Hindlimb muscle (tissue), 1 donor: ENCODE data around the gene DNASE1L2. TPM values are rescaled to one million over a fixed set of nuclear protein-coding genes. Genes with fewer than 3 reads are reported as not detected.
"Not testable (repeated sequence)": the region's sequence is repeated elsewhere in the genome, so short reads cannot be mapped to it uniquely, and the experiment has no call there.

Source experiments
- DNase-seq: peaks from one replicate; pipeline ENCODE4 v3.0.0-alpha.2; 2013
- polyA plus RNA-seq: library from polyadenylated mRNA; unstranded; fragments of 120-200 nt; gene quantifications from one replicate; pipeline ENCODE4 v1.2.1, GENCODE V29; 2013; ENCODE audit not compliant: insufficient read length

DNASE1L2 gene
- polyA plus RNA-seq, 1 donor = 1.1 TPM

GRCh38 chr16:2226245-2226793, 9.9 kb upstream of the DNASE1L2 start:
- DNase-seq = no peak

DNA sequence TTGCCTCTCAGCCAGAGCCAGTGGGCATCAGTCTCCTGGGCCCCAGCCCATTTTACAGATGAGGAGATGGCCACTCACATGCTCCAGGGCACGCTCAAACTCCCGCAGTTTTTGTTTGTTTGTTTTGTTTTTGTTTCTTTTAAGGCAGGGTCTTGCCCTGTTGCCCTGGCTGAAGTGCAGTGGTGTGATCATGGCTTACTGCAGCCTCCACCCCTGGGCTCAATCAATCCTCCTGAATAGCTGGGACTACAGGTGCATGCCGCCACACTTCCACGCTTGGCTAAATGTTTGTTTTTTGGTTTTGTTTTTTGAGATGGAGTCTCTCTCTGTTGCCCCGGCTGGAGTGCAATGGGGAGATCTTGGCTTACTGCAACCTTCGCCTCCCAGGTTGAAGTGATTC, 9.3 kb upstream of the DNASE1L2 start:
- no peak for DNase-seq

- DNase-seq = no peak
Measured at GRCh38 chr16:2228161-2228824, 8.0 kb upstream of the DNASE1L2 start.

GRCh38 chr16:2229091-2229490, 7.2 kb upstream of the DNASE1L2 start:
- no peak for DNase-seq

DNA sequence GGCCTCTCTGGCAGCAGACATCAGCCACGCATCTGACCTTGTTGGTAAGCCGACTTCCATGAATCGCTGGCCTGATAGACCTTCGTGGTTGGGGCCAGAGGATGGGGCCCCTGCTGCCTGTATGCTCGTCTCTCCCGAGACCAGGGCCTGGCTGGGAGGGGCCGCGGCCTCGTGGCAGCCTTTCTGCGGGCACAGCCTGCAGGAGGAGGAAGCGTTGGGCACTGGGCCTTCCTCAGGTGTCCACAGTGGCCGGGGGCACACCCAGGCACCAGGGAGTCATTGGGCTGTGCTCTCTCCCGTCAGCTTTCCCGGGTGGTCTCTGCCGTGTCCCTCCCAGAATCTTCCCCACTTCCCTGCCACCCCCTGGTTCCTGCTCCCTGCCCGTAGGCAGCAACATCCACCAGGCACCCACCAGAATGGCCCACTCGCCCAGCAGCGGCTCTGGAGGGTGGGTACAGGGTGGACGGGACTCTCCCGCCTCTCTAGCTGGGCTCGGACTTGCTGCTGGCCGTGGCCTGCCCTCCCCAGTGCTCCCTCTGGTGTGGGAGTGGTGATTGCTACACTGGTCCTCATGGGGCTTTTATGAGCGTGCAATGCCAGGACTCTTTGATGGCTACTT, 6.5 kb upstream of the DNASE1L2 start:
- DNase-seq = no peak

DNA sequence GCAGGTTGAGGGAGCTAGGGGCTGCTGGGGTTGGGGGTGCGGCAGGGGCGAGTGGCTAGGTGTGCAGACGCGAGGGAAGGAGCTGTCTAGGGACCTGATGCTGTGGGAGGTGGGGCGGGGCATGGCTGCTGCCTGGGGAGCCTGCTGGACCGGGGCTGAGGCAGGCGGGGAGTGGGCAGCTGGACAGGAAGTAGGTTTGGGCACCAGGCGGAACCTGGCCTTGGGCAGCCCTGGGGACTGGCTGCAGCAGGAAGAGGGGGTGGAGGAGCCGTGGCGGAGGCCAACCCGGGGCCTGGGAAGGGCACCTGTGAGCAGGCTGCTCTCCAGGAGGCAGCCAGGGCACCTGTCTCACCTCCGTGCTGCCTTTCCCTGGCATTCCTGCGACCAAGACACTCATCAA, 5.9 kb upstream of the DNASE1L2 start:
- DNase-seq = no peak

DNA sequence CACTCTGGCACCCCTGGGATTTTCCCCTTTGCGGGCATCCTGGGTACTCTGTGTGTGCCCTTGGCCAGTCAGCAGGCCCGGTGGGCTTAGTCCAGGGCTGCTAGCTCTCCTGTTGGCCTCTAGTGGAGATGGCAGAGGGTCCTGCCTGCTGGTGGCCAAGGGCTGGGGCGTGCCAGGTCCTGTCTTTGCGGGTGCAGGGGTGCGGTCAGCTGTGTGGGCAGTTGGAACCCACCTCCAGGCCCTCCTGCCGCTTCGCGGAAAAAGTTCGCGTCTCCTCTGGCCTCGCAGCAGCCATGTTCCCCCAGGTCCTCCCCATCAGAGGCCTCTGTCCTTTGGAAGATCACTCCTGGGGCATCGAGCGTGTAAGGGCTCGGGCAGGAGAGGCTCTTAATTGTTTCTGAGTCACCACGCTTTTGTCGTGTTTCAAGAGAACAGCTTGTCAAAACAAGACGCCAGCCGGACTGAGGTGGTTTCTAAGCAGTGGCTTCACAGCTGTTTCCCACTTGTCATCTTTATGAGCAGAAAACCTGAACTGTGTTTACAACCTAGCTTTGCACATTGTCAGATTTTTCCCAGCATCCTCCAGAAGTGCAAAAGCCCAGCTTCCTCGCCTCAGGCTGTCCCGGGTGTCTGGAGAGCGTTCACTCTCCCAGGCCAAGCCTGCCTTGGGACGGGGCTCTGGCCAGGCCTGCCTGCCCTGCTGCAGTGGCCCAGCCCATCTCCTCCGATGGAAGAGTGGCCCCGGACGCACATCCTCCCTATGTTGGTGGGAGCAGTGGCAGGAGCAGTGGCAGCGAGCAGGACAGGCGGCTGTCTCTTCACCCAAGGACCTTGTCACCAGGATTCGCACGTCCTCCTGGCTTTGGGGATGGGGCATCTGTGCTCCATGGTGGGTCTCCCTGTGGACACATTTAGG, 5.0 kb upstream of the DNASE1L2 start:
- no peak for DNase-seq

DNA sequence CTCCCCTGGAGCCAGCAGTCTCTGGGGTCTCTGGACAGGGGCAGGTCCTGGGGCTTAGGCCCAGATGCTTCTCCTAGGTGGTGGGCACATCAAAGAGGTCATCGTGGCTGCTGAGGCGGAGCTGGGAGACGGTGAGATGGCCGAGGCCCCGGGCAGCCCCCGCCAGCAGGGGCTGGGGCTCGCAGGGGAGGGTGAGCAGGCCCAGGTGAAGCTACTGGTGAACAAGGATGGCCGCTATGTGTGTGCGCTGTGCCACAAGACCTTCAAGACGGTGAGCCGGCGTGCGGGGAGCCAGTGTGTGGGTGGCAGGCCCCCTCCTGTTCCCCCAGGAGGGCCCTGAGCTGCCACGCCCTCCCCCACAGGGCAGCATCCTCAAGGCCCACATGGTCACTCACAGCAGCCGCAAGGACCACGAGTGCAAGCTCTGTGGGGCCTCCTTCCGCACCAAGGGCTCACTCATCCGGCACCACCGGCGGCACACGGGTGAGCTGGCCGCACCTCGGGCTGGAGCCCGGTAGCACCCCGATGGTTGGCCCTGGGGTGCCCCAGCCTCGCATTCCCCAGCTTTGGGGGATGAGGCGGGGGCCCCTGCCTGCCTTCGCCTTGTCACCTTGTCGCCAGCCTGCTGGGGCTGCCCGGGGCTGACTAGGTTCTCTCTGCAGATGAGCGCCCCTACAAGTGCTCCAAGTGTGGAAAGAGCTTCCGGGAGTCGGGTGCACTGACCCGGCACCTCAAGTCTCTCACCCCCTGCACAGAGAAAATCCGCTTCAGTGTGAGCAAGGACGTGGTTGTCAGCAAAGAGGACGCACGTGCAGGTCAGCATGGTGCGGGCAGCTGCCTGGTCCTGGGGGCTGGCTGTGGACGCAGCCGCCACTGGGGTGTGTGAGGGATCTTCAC, 3.9 kb upstream of the DNASE1L2 start:
- no peak for DNase-seq

DNA sequence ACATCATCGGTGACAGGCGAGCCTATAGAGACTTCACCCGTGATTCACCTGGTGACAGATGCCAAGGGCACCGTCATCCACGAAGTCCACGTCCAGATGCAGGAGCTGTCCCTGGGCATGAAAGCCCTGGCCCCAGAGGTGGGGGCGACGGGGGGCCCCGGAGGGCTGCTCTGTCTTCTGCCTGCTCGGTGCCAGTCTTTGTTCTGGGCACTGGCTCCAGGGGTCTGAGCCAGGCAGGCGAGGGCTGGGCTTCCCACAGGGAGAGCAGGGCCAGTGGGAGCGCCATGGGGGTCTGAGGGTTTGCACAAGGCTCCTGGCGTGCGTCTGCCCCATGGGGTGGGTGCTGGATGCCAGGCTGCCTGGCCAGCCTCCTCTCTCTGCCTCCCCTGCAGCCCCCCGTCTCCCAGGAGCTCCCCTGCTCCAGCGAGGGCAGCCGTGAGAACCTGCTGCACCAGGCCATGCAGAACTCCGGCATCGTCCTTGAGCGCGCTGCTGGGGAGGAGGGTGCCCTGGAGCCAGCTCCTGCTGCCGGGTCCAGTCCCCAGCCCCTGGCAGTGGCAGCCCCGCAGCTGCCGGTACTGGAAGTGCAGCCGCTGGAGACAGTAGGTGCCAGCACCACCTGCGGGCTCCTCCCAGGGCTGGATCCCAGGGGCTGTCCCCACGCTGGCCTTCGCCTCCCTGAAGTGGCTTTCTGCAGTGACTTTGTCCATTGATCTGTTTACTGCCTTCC, 3.0 kb upstream of the DNASE1L2 start:
- no peak for DNase-seq

- no peak for DNase-seq
Measured at GRCh38 chr16:2233872-2234812, 2.1 kb upstream of the DNASE1L2 start.

DNA sequence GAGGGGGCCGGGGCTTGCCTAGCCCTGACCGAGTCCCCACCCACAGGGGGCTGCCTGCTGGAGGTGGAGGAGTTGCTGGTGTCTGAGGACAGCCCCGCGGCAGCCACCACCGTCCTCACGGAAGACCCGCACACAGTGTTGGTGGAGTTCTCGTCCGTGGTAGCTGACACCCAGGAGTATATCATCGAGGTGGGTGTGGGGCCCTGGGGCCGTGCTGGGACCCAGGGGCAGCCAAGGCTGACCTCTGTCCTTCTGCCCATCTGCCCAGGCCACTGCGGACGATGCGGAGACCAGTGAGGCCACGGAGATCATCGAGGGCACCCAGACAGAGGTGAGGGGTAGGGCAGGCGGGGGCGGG, 1.5 kb upstream of the DNASE1L2 start:
- DNase-seq = no peak

DNA sequence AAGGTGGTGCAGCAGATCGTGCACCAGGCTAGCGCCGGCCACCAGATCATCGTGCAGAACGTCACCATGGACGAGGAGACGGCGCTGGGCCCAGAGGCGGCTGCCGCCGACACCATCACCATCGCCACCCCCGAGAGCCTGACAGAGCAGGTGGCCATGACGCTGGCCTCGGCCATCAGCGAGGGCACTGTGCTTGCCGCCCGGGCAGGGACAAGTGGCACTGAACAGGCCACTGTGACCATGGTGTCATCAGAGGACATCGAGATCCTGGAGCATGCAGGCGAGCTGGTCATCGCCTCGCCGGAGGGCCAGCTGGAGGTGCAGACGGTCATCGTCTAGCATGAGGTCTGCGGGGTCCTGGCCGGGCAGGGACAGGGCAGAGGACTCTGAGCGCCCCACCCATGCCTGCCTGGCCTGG, 1.0 kb upstream of the DNASE1L2 start:
- no peak for DNase-seq

- DNase-seq = no peak
Measured at GRCh38 chr16:2235695-2236336, 428 bp upstream of the DNASE1L2 start.

- no peak for DNase-seq
Measured at GRCh38 chr16:2237102-2237482, 848 bp downstream of the DNASE1L2 start.

- no peak for DNase-seq
Measured at GRCh38 chr16:2237493-2238149, 1.4 kb downstream of the DNASE1L2 start.

- DNase-seq = no peak
Measured at GRCh38 chr16:2238150-2238837, 2.0 kb downstream of the DNASE1L2 start.

DNA sequence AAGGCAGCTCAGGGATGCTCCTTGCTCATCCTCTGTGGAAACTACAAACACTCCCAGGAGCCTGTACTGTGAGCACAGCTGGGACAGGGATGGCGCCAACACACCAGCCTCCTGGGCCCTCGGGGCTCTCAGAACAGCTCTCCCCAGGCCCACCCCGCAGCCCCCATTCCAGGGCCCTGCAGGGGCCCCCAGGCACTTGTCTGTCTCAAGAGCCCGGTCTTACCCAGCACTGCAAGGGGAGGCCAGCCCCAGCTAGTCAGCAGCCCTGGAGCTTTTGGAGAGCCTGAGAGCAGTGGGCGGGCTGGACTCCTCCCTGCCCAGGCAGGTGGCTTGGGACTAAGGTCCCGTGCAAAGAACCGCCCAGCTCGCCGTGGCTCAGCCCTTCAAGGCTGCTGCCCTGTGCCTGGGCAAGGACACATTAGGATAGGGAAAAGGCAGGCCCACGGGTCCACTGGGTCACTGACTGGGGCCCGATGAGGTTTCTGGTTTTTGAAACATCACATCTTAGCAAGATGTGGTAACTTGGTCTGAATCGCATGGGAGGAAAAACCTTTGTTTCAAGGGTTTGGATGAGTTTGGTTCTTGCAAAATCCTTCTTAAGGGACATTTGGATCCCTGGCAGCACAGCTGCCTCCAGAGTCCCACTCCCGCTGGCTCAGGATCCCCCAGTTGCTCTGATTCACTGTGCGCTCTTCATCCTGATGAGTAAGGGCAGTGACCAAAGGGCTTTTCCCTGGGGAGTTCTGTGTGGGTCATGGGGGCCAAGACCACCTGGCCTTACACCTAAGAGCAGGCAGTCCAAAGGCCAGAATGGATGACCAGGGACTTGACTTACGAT, 2.8 kb downstream of the DNASE1L2 start:
- no peak for DNase-seq

DNA sequence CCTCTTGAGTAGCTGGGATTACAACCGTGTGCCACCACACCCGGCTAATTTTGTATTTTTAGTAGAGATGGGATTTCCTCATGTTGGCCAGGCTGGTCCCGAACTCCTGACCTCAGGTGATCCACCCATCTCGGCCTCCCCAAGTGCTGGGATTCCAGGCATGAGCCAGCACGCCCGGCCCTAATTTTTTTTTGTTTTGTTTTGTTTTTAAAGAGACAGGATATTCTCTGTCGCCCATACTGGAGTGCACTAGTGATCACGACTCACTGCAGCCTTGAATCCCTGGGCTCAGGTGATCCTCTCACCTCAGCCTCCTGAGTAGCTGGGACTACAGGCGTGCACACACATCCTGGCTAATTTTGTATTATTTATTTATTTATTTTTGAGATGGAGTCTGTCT, 4.1 kb downstream of the DNASE1L2 start:
- DNase-seq = not testable (repeated sequence)
